ENCODE results near the gene DYNC2I2.
"Not testable (repeated sequence)": the region's sequence is repeated elsewhere in the genome, so short reads cannot be mapped to it uniquely, and the experiment has no call there.

Gene DYNC2I2

GRCh38 chr9:128625391-128626146, 31.1 kb downstream of the DYNC2I2 start:
- no peak overlapping the region for H3K4me3 ChIP-seq
- peak overlapping the region in 2 of 21 experiments; percentile 5 to 60 for H3K27ac ChIP-seq

DNA sequence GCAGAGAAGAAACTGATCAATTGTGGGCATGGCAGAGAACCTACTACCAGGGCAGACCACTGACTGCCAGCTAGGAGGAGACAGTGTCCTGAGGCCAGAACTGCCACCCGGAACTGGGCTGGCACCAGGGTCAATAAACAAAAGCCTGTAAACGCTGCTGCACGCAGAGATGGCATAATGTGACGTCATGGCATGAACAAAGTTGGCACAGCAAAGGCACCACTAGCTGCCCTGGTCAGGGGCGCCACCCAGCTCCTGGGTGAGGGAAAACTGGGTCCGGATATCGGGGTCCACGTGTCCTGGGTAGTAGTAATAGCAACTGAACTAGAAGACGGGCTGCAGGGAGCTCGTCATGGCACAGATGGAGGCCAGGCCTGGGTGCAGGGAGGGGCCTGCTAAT, 32.1 kb downstream of the DYNC2I2 start:
- Histone ChIP-seq H3K27ac (no peak overlapping the region), H3K4me3 (no peak overlapping the region)

GRCh38 chr9:128621730-128622455, 34.8 kb downstream of the DYNC2I2 start:
- no peak overlapping the region for H3K27ac ChIP-seq
- H3K4me3 ChIP-seq, result no peak overlapping the region

DNA sequence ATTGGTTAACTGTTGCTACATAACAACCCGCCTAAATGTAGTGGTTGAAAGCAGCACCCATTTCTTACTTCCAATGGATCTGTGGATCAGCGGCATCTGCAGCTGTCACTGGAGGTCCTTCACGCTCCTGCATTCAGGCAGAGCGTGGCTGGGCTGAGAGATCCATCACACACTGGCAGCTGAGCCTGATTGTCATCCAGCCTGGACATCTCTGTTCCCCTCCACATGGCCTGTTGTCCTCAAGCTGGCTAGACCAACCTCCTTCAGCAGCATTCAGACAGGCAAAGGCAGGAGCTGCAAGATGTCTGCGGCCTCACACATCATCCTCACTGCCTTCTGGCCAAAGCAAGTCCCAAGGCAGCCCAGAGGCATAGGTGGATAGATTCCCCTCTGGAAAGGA, 36.9 kb downstream of the DYNC2I2 start:
- Histone ChIP-seq H3K27ac (no peak overlapping the region), H3K4me3 (no peak overlapping the region)

DNA sequence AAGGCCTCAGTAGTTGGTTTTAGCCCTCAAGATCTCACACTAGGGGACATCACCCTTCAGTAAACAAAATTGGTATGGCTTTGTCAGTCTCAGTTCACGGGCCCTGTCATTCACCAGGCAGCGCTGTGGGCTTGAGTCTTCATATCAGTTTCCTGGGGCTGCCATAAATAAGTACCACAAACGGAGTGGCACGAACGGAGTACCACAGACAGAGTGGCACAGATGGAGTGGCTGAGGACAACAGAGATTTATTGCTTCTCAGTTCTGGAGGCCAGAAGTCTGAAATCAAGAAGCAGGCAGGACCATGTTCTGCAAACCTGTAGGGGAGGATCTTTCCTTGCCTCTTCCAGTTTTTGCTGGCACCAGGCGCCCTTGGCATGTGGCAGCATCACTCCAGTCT, 37.5 kb downstream of the DYNC2I2 start:
- no peak overlapping the region for H3K27ac ChIP-seq

DNA sequence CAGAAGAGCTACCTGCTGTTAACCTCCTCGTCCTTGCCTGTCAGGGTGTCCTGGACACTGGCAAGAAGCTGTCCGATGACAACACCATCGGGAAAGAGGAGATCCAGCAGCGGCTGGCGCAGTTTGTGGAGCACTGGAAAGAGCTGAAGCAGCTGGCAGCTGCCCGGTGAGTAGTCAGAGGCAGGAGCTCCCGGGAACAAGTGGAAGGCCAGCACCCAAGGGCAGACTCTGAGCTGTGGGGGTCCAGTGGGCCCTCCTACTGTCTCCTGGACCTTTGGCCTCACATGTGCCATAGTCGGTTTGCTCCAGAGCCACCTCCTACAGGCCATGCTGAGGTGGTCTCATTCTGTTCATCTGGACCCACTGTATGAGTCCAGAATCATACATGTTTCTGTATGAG, 38.7 kb downstream of the DYNC2I2 start:
- Histone ChIP-seq H3K4me3 (no peak overlapping the region), H3K27ac (no peak overlapping the region)

More for the DNA sequence above, 37.5 kb downstream of the DYNC2I2 start:
- H3K4me3 ChIP-seq, result no peak overlapping the region

DNA sequence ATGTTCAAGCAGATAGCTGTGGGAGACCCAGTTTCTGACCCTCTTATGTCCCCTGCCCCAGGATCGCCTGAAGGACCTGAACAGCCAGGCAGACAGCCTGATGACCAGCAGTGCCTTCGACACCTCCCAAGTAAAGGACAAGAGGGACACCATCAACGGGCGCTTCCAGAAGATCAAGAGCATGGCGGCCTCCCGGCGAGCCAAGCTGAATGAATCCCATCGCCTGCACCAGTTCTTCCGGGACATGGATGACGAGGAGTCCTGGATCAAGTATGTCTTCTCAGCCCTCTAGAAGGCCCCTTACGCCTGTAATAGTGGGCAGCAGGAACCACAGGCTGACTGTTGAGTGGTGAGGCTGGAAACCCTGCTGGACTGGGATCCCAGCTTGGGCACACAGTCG, 41.1 kb downstream of the DYNC2I2 start:
- Histone ChIP-seq H3K27ac (no peak overlapping the region), H3K4me3 (no peak overlapping the region)

DNA sequence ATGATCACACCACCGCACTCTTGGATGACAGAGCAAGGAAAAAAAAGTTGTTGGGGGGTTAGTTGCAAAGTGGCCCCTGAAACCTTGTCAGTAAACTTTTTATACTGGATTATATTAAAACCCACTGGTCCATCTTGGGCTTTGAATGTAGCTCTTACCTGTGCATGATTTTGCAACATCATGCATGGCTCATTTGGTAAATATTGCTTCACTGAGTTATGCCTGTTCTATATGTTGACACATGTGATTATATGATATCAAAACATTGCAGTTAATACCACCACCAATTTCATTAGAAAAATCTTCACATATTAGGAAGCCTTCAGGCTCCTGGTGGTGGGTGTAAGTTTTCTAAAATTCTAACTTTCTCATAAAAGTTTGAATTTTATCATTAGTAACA, 41.9 kb downstream of the DYNC2I2 start:
- Histone ChIP-seq H3K4me3 (no peak overlapping the region), H3K27ac (no peak overlapping the region)

DNA sequence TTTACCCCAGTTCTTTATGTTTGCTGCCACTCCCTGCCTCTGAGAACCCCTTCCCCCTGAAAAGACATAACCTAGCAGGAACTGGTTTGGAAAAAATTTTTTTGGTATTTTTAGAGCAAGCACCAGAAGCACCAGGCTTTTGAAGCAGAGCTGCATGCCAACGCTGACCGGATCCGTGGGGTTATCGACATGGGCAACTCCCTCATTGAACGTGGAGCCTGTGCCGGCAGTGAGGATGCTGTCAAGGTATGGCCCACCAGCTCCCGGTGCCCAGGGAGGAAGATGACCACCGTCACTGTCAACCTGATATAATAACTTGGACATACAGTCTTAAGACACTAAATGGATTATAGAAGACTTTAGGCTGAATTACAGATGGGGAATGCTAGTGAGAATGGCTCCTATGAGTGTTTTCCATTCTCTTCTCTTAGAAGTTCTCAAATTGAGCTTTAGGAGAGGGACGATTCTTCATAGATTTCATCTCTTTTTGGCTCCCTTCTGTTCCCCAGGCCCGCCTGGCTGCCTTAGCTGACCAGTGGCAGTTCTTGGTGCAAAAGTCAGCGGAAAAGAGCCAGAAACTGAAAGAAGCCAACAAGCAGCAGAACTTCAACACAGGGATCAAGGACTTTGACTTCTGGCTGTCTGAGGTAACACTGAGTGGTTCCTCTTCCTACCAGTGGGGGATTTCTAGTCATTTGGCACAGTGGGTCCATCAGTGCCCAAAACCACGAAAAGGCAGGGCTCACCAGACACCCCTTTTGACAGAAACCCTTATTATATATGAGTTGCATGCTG, 44.9 kb downstream of the DYNC2I2 start:
- no peak overlapping the region for H3K4me3 ChIP-seq
- H3K27ac ChIP-seq, result no peak overlapping the region

GRCh38 chr9:128610897-128611296, 45.8 kb downstream of the DYNC2I2 start:
- no peak overlapping the region for H3K27ac ChIP-seq
- H3K4me3 ChIP-seq, result no peak overlapping the region

- Histone ChIP-seq H3K4me3 (no peak overlapping the region), H3K27ac (peak overlapping the region in 3 of 21 experiments; percentile 15 to 59 (median 29))
These were observed 48.9 kb downstream of the DYNC2I2 start for GRCh38 chr9:128607642-128608350.

GRCh38 chr9:128603697-128604096, 53.0 kb downstream of the DYNC2I2 start:
- H3K27ac ChIP-seq, result no peak overlapping the region
- no peak overlapping the region for H3K4me3 ChIP-seq

- Histone ChIP-seq H3K4me3 (no peak overlapping the region), H3K27ac (no peak overlapping the region)
These were observed 56.5 kb downstream of the DYNC2I2 start for GRCh38 chr9:128600099-128600498.

DNA sequence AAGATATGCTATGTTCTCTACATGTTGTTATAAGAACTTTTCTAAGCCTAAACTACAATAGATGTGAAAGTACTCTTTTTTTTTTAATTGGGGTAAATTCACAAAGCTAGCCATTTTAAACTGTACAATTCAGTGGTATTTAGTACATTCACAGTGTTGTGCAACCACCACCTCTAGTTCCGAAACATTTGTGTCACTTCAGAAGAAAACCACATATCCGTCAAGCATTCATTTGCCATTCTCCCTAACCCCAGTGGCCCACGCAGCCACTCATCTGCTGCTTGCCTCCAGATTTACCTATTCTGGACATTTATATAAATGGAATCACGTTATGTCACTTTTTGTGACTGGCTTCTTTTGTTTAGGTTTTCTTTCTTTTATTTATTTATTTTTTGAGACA, 61.2 kb downstream of the DYNC2I2 start:
- Histone ChIP-seq H3K4me3 (no peak overlapping the region), H3K27ac (no peak overlapping the region)

GRCh38 chr9:128593856-128594255, 62.8 kb downstream of the DYNC2I2 start:
- no peak overlapping the region for H3K27ac ChIP-seq
- H3K4me3 ChIP-seq, result no peak overlapping the region

- H3K4me3 ChIP-seq, result no peak overlapping the region
- H3K27ac ChIP-seq, result no peak overlapping the region
These were observed 63.6 kb downstream of the DYNC2I2 start for GRCh38 chr9:128593039-128593438.

- H3K4me3 ChIP-seq, result no peak overlapping the region
- H3K27ac ChIP-seq, result no peak overlapping the region
These were observed 67.9 kb downstream of the DYNC2I2 start for GRCh38 chr9:128588581-128589233.

DNA sequence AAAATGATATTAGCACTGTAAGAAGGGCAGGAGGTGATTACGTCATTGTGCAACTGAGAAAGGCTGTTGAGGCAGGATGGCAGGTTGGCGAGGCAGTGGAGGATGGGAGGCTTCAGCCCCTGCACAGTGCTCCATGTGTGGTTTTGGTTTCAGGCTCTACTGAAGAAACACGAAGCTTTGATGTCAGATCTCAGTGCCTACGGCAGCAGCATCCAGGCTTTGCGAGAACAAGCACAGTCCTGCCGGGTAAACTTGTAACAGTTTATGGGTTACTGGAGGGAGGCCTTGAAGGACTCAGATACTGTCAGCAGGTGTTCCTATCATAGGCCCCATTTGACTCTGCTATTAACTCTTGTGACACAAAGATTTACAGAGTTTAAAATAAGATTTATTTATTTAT, 69.2 kb downstream of the DYNC2I2 start:
- no peak overlapping the region for H3K27ac ChIP-seq

GRCh38 chr9:128586934-128587333, 69.7 kb downstream of the DYNC2I2 start:
- H3K4me3 ChIP-seq, H3K27ac ChIP-seq: not testable (repeated sequence)

More for the DNA sequence above, 69.2 kb downstream of the DYNC2I2 start:
- H3K4me3 ChIP-seq, result no peak overlapping the region

Data from skin epidermis (tissue), 12 donors.